K562 (cell line): ENCODE measurements around the gene TMEM184A. TPM values are rescaled to one million over a fixed set of nuclear protein-coding genes. Genes with fewer than 3 reads are reported as not detected.
A peak's percentile ranks its signal among the peaks of the same experiment; 100 is the strongest.

Source experiments
- ATAC-seq: fragments of 200-7000 bp; cut with Tn5 transposase; 3 replicates; pipeline ENCODE4 v1.9.1; 2020; ENCODE audit warnings: moderate library complexity
- BruUV-seq: library from RNA; stranded (reverse); fragments of 400-500 nt; replicated peaks from 2 replicates; lab custom pipeline; 2021; lab: Mats Ljungman, UMichigan
- CTCF ChIA-PET: fragments of 300-600 bp; formaldehyde crosslinking; extraction: SDS; loops from one replicate; lab custom pipeline; 2021; ENCODE audit warnings: low intra/inter-chr PET ratio; lab: Yijun Ruan, JAX
- POLR2A ChIA-PET: fragments of 300-600, 350-650 bp; sonication (Branson Sonifier 250); formaldehyde crosslinking; extraction: SDS; loops from one replicate; lab custom pipeline; 2021; ENCODE audit warnings: antibody characterized with exemption, inconsistent platforms; lab: Yijun Ruan, JAX
- DNase-seq, 4 experiments: peaks; one replicate each; pipeline versions ENCODE4 v3.0.0 to v3.0.0-alpha.2; 2011 to 2018; ENCODE audit warnings: low spot score in 3 of 4, mixed read lengths in 3 of 4; ENCODE audit errors: extremely low read depth in 1 of 4
- FAIRE-seq: peaks from 2 replicates; lab custom pipeline; 2011; peaks lifted over from hg19 to GRCh38; lab: Jason Lieb, UNC
- H2AFZ ChIP-seq: 2 replicates; pipeline ENCODE4 v1.6.0; 2011; ENCODE audit warnings: low read depth, low read length, control low read depth, inconsistent platforms
- H3K27ac ChIP-seq: fragments of 200-600 bp; 3 replicates; pipeline ENCODE4 v1.8.0; 2011; ENCODE audit warnings: low read depth, mild to moderate bottlenecking, control low read depth, inconsistent platforms, low read length, moderate library complexity, mixed read lengths; ENCODE audit errors: extremely low read depth
- H3K27me3 ChIP-seq, 2 experiments: fragments of 300-600 bp in 1 of 2; 2 replicates in 1 of 2; 3 replicates in 1 of 2; pipeline versions ENCODE4 v1.6.0 to v1.8.0; 2011; ENCODE audit warnings: inconsistent platforms in 2 of 2, low read length in 2 of 2, mild to moderate bottlenecking in 1 of 2, mixed read lengths in 1 of 2, moderate library complexity in 1 of 2; ENCODE audit not compliant: control insufficient read depth in 2 of 2, insufficient read depth in 2 of 2
- H3K36me3 ChIP-seq: fragments of 300-600 bp; 3 replicates; pipeline ENCODE4 v1.8.0; 2011; ENCODE audit warnings: mild to moderate bottlenecking, low read length, inconsistent platforms; ENCODE audit not compliant: control insufficient read depth, insufficient read depth
- H3K4me1 ChIP-seq, 2 experiments: fragments of 200-600 bp in 1 of 2; replicated peaks in 1 of 2; 2 replicates in 1 of 2; 3 replicates in 1 of 2; pipeline versions ENCODE4 v1.5.1 to v1.8.0; 2011; ENCODE audit warnings: inconsistent platforms in 2 of 2, low read length in 2 of 2, mild to moderate bottlenecking in 1 of 2, mixed read lengths in 1 of 2, moderate library complexity in 1 of 2; ENCODE audit not compliant: control insufficient read depth in 2 of 2, insufficient read depth in 2 of 2
- H3K4me2 ChIP-seq: 2 replicates; pipeline ENCODE4 v1.6.1; 2011; ENCODE audit warnings: low read length, control low read depth, inconsistent platforms, mixed read lengths; ENCODE audit not compliant: insufficient read depth
- H3K4me3 ChIP-seq: fragments of 200-600 bp; sonication (generic), shearing (Covaris generic); 2 replicates; pipeline ENCODE4 v1.5.1; 2016; ENCODE audit warnings: control low read depth, inconsistent platforms
- H3K79me2 ChIP-seq: fragments of 200-600 bp; 3 replicates; pipeline ENCODE4 v1.8.0; 2011; ENCODE audit warnings: low read length, inconsistent platforms; ENCODE audit not compliant: control insufficient read depth, insufficient read depth
- H3K9ac ChIP-seq, 2 experiments: 2 replicates each; pipeline versions ENCODE4 v1.6.0 to v1.6.1; 2011; ENCODE audit warnings: low read depth in 2 of 2, low read length in 2 of 2, control low read depth in 1 of 2, inconsistent platforms in 1 of 2, mild to moderate bottlenecking in 1 of 2, mixed read lengths in 1 of 2; ENCODE audit not compliant: insufficient read depth in 1 of 2
- H3K9me1 ChIP-seq: one replicate; pipeline ENCODE4 v1.6.0; 2011; ENCODE audit warnings: inconsistent platforms, mild to moderate bottlenecking, low read length, moderate library complexity; ENCODE audit not compliant: control insufficient read depth, insufficient read depth
- H3K9me3 ChIP-seq: replicated peaks from 2 replicates; pipeline ENCODE4 v1.5.1; 2011; ENCODE audit warnings: low read depth, low read length, inconsistent platforms; ENCODE audit not compliant: control insufficient read depth, insufficient read depth
- H4K20me1 ChIP-seq: replicated peaks from 2 replicates; pipeline ENCODE4 v1.6.1; 2011; ENCODE audit warnings: low read length, inconsistent platforms, mixed read lengths; ENCODE audit not compliant: control insufficient read depth, insufficient read depth
- ATF1 ChIP-seq, 2 experiments: fragments of 450-650 bp in 1 of 2; IDR thresholded peaks; 2 replicates each; pipeline ENCODE4 v1.6.1; 2016; ENCODE audit warnings: missing compliant biosample characterization in 1 of 2, missing genetic modification characterization in 1 of 2
- CREB1 ChIP-seq, 2 experiments: sonication (generic) in 1 of 2; formaldehyde crosslinking in 1 of 2; IDR thresholded peaks; 2 replicates each; pipeline versions ENCODE4 v1.6.1 to v1.8.0; 2012 to 2022; ENCODE audit warnings: inconsistent platforms in 1 of 2, mild to moderate bottlenecking in 1 of 2, missing genetic modification reagents in 1 of 2, moderate library complexity in 1 of 2
- CREM ChIP-seq: IDR thresholded peaks from 2 replicates; pipeline ENCODE4 v1.6.1; 2014; ENCODE audit warnings: antibody characterized with exemption, low read depth
- NCOA6 ChIP-seq: fragments of 450-650 bp; IDR thresholded peaks from 2 replicates; pipeline ENCODE4 v1.6.1; 2017; ENCODE audit warnings: mild to moderate bottlenecking
- SIN3A ChIP-seq, 2 experiments: fragments of 150-350 bp in 1 of 2; IDR thresholded peaks; 2 replicates each; pipeline ENCODE4 v1.6.1; 2011 to 2016; ENCODE audit warnings: borderline replicate concordance in 2 of 2, low read depth in 2 of 2, low read length in 2 of 2, mild to moderate bottlenecking in 2 of 2, moderate library complexity in 2 of 2; ENCODE audit not compliant: control insufficient read depth in 1 of 2
- SRF ChIP-seq, 2 experiments: fragments of 250-450, 450-650 bp in 1 of 2; sonication (Bioruptor Pico) in 1 of 2; sonication (generic) in 1 of 2; formaldehyde crosslinking; IDR thresholded peaks; 2 replicates each; pipeline versions ENCODE4 v1.5.0 to v1.5.1; 2020 to 2022; ENCODE audit warnings: mild to moderate bottlenecking in 1 of 2, missing genetic modification reagents in 1 of 2
- WGBS: fragments of 100-300 bp; shearing (Covaris generic); methylation state at CpG from one replicate; pipeline ENCODE4 v1.1.6; 2016; ENCODE audit warnings: low coverage, mixed read lengths; ENCODE audit not compliant: insufficient coverage; ENCODE audit errors: missing lambda C conversion rate; 5-methylcytosine and 5-hydroxymethylcytosine counted together
- in situ Hi-C: fragments of 300-500 bp; cut with MboI; formaldehyde crosslinking; loops from 4 replicates; pipeline ENCODE4 v1.15.0; 2018; ENCODE audit warnings: inconsistent platforms, mixed read lengths
- intact Hi-C: fragments of 100-400 bp; cut with micrococcal nuclease; formaldehyde crosslinking; loops from 2 replicates; pipeline ENCODE4 v1.14.2; 2022
- polyA plus RNA-seq, 8 experiments: library from polyadenylated mRNA; depleted of rRNA in 4 of 8; stranded (reverse) in 5 of 8; unstranded in 3 of 8; fragments of >200 nt; fragmentation: Nextera tagmentation in 2 of 8; fragmentation: Illumina TruSeq in 1 of 8; extraction: Ambion mirVana in 2 of 8; extraction: Trizol in 1 of 8; gene quantifications; 2 replicates each; pipeline versions ENCODE4 v1.2.1 to v1.2.3, GENCODE V29; 2011 to 2014; ENCODE audit warnings: inconsistent platforms in 1 of 8, missing spikeins in 1 of 8
- total RNA-seq, 7 experiments: library from RNA; depleted of rRNA in 6 of 7; stranded (reverse); fragments of >200 nt in 6 of 7; fragmentation: Illumina TruSeq in 2 of 7; extraction: Trizol in 2 of 7; gene quantifications; 2 replicates each; pipeline versions ENCODE4 v1.2.1 to v1.2.3, GENCODE V29; 2011 to 2021; ENCODE audit warnings: low replicate concordance in 1 of 7
- TF ChIP-seq, protein P1 (sequence below), 2 experiments: fragments of 450-650 bp in 1 of 2; sonication (generic) in 1 of 2; formaldehyde crosslinking; conservative IDR thresholded peaks; 2 replicates each; pipeline versions ENCODE4 v1.4.0 to v1.8.1; 2020 to 2022; ENCODE audit warnings: mild to moderate bottlenecking in 1 of 2, missing genetic modification reagents in 1 of 2
- TF ChIP-seq, protein P2 (sequence below): fragments of 250-450 bp; sonication (Bioruptor Pico); IDR thresholded peaks from 2 replicates; pipeline ENCODE4 v1.4.0; 2020; ENCODE audit warnings: mild to moderate bottlenecking, moderate library complexity, borderline replicate concordance
- TF ChIP-seq, protein P3 (sequence below): fragments of 450-650 bp; conservative IDR thresholded peaks from 2 replicates; pipeline ENCODE4 v1.6.1; 2016; ENCODE audit warnings: missing genetic modification characterization, low read depth, mild to moderate bottlenecking, missing compliant biosample characterization, moderate library complexity
- TF ChIP-seq, protein P4 (sequence below), 3 experiments: IDR thresholded peaks in 2 of 3; conservative IDR thresholded peaks in 1 of 3; 2 replicates each; pipeline ENCODE4 v1.5.1; 2011 to 2012; ENCODE audit warnings: low read length in 3 of 3, mild to moderate bottlenecking in 3 of 3, control low read depth in 2 of 3, improper control_type of control experiment in 1 of 3, inconsistent platforms in 1 of 3, low read depth in 1 of 3, mixed read lengths in 1 of 3, moderate library complexity in 1 of 3; ENCODE audit not compliant: insufficient read depth in 2 of 3
- TF ChIP-seq, protein P5 (sequence below): fragments of 450-650 bp; IDR thresholded peaks from 2 replicates; pipeline ENCODE4 v1.6.1; 2016; ENCODE audit warnings: low read depth, mild to moderate bottlenecking, moderate library complexity

The TMEM184A gene
- total and polyA plus RNA-seq, 9 of the 15 experiments (the other 6 are each of a cell fraction or from before 2014, with no cell fraction given): 0.10 to 0.18 (median 0.11) TPM; not detected in 6

DNA sequence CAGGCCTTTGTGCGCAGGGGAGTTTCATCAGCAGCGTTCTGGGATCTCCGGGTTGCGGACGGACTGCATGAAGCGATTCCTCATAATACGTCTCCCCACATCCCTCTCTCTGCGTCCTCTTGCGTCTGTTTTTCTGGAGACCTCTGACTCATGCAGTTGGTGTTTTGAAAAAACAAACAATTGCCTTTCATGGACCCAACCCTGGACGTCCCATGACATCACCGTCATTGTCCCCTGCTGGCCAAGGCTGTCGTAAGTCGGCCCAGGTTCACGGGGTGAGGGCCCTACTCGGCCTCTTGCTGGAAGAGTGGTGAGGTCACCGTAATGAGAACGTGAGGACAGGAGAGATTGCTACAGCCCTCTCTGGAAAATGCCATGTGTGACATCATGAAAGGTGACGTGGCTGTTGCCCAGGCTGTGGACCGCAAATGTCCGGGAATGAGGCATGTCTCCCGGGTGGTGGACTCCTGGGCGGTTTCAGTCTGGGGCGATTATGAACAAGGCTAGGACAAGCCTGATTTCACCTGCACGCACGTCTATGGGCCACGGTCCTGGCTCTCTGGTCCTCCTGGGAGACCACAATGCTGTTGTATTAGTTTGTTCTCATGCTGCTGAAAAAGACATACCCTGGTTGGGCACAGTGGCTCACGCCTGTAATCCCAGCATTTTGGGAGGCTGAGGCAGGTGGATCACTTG is 35.3 kb downstream of the TMEM184A start:
- no peaks in the 10 kb centered on the region for H3K9me1 ChIP-seq
- WGBS: 40% methylated on average over 27 of the region's 27 CpGs
- DNase-seq (peak in 1 of 4 experiments; percentile 34), ATAC-seq (peak; percentile 72), FAIRE-seq (no peak)
- POLR2A ChIA-PET: no interaction called here
- in situ Hi-C loops: no loop called here
- CTCF ChIA-PET: no interaction called here
- no TSS peak for BruUV-seq
- H3K36me3 ChIP-seq: no peaks in the 10 kb centered on the region
- no peak overlapping the region for H3K4me2 ChIP-seq
- H3K27ac ChIP-seq: no peak overlapping the region
- H3K9ac ChIP-seq: no peak overlapping the region; a peak in 1 of 4 replicates
- no peaks in the 10 kb centered on the region for H3K79me2 ChIP-seq
- intact Hi-C loops: no loop called here
- peaks cover 0 to 13% of the 10 kb centered on the region in 2 experiments; a peak in 2 of 5 replicates for H3K4me1 ChIP-seq
- peaks cover 6% of the 10 kb centered on the region for H3K9me3 ChIP-seq
- H3K4me3 ChIP-seq: no peak overlapping the region
- no peaks in the 10 kb centered on the region for H4K20me1 ChIP-seq
- peak overlapping the region; percentile 40 for H2AFZ ChIP-seq
- peaks cover 14 to 42% of the 10 kb centered on the region in 2 experiments; a peak in 3 of 5 replicates for H3K27me3 ChIP-seq
- TF ChIP-seq CREM (peak; percentile 59), NCOA6 (no peak), CREB1 (IDR thresholded peaks at IDR 0.05) (peak; percentile 62), CREB1 (CRISPR knock-in tag; IDR thresholded peaks at IDR 0.05) (peak; percentile 63; the same call in 1 of the 2 replicates), SRF (CRISPR knock-in tag; IDR thresholded peaks at IDR 0.05) (peak in 1 of 2 experiments; percentile 69; a peak in 1 of 4 replicates), SIN3A (IDR thresholded peaks at IDR 0.05; ENCODE audit: borderline replicate concordance in 2 of 2, control insufficient read depth in 1 of 2, low read depth in 2 of 2, low read length in 2 of 2) (no peak), ATF1 (CRISPR knock-in tag; IDR thresholded peaks at IDR 0.05) (no peak), ATF1 (tag; IDR thresholded peaks at IDR 0.05) (peak; percentile 43; the same call in 1 of the 2 replicates)
- TF ChIP-seq, protein P1, sequence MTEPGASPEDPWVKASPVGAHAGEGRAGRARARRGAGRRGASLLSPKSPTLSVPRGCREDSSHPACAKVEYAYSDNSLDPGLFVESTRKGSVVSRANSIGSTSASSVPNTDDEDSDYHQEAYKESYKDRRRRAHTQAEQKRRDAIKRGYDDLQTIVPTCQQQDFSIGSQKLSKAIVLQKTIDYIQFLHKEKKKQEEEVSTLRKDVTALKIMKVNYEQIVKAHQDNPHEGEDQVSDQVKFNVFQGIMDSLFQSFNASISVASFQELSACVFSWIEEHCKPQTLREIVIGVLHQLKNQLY (CRISPR knock-in tag; conservative IDR thresholded peaks at IDR 0.05): no peak
- TF ChIP-seq, protein P2, sequence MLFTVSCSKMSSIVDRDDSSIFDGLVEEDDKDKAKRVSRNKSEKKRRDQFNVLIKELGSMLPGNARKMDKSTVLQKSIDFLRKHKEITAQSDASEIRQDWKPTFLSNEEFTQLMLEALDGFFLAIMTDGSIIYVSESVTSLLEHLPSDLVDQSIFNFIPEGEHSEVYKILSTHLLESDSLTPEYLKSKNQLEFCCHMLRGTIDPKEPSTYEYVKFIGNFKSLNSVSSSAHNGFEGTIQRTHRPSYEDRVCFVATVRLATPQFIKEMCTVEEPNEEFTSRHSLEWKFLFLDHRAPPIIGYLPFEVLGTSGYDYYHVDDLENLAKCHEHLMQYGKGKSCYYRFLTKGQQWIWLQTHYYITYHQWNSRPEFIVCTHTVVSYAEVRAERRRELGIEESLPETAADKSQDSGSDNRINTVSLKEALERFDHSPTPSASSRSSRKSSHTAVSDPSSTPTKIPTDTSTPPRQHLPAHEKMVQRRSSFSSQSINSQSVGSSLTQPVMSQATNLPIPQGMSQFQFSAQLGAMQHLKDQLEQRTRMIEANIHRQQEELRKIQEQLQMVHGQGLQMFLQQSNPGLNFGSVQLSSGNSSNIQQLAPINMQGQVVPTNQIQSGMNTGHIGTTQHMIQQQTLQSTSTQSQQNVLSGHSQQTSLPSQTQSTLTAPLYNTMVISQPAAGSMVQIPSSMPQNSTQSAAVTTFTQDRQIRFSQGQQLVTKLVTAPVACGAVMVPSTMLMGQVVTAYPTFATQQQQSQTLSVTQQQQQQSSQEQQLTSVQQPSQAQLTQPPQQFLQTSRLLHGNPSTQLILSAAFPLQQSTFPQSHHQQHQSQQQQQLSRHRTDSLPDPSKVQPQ (CRISPR knock-in tag): no peak
- TF ChIP-seq, protein P3, sequence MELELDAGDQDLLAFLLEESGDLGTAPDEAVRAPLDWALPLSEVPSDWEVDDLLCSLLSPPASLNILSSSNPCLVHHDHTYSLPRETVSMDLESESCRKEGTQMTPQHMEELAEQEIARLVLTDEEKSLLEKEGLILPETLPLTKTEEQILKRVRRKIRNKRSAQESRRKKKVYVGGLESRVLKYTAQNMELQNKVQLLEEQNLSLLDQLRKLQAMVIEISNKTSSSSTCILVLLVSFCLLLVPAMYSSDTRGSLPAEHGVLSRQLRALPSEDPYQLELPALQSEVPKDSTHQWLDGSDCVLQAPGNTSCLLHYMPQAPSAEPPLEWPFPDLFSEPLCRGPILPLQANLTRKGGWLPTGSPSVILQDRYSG: no peak
- TF ChIP-seq, protein P4, sequence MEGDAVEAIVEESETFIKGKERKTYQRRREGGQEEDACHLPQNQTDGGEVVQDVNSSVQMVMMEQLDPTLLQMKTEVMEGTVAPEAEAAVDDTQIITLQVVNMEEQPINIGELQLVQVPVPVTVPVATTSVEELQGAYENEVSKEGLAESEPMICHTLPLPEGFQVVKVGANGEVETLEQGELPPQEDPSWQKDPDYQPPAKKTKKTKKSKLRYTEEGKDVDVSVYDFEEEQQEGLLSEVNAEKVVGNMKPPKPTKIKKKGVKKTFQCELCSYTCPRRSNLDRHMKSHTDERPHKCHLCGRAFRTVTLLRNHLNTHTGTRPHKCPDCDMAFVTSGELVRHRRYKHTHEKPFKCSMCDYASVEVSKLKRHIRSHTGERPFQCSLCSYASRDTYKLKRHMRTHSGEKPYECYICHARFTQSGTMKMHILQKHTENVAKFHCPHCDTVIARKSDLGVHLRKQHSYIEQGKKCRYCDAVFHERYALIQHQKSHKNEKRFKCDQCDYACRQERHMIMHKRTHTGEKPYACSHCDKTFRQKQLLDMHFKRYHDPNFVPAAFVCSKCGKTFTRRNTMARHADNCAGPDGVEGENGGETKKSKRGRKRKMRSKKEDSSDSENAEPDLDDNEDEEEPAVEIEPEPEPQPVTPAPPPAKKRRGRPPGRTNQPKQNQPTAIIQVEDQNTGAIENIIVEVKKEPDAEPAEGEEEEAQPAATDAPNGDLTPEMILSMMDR (IDR thresholded peaks at IDR 0.05 in 2 of 3, conservative IDR thresholded peaks at IDR 0.05 in 1 of 3; ENCODE audit: insufficient read depth in 2 of 3, low read depth in 1 of 3, low read length in 3 of 3): 0 out of 6 replicates have a peak, but pooled peaks of 1 of the 3 experiments have one; percentile 7
- TF ChIP-seq, protein P5, sequence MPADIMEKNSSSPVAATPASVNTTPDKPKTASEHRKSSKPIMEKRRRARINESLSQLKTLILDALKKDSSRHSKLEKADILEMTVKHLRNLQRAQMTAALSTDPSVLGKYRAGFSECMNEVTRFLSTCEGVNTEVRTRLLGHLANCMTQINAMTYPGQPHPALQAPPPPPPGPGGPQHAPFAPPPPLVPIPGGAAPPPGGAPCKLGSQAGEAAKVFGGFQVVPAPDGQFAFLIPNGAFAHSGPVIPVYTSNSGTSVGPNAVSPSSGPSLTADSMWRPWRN: no peak
